WTC11 (cell line): ENCODE measurements around the gene MTG1.

Experiments used
- ATF3 ChIP-seq: sonication (generic); formaldehyde crosslinking; conservative IDR thresholded peaks from 2 replicates; pipeline ENCODE4 v1.8.1; 2022; ENCODE audit warnings: mild to moderate bottlenecking, missing genetic modification reagents
- CTCF ChIP-seq: fragments of 200-600 bp; IDR thresholded peaks from 2 replicates; pipeline ENCODE4 v1.8.0; 2022; ENCODE audit warnings: antibody characterized with exemption
- E2F1 ChIP-seq: sonication (generic); formaldehyde crosslinking; IDR thresholded peaks from 2 replicates; pipeline ENCODE4 v1.8.0; 2022; ENCODE audit warnings: mild to moderate bottlenecking, missing genetic modification reagents
- ELF4 ChIP-seq: sonication (generic); formaldehyde crosslinking; IDR thresholded peaks from 2 replicates; pipeline ENCODE4 v1.8.1; 2022; ENCODE audit warnings: low read depth, mild to moderate bottlenecking, moderate library complexity, missing genetic modification reagents
- FOXP4 ChIP-seq: sonication (generic); formaldehyde crosslinking; IDR thresholded peaks from 2 replicates; pipeline ENCODE4 v1.8.0; 2022; ENCODE audit warnings: mild to moderate bottlenecking, missing genetic modification reagents
- GABPB1 ChIP-seq: sonication (generic); formaldehyde crosslinking; IDR thresholded peaks from 2 replicates; pipeline ENCODE4 v1.8.1; 2023; ENCODE audit warnings: mild to moderate bottlenecking, missing genetic modification reagents
- IRF2 ChIP-seq: sonication (generic); formaldehyde crosslinking; IDR thresholded peaks from 2 replicates; pipeline ENCODE4 v1.8.0; 2022; ENCODE audit warnings: low read depth, missing genetic modification reagents, borderline replicate concordance
- JAZF1 ChIP-seq: fragments of 250-450 bp; sonication (Bioruptor Pico); IDR thresholded peaks from 2 replicates; pipeline ENCODE4 v1.9.0; 2021; ENCODE audit warnings: moderate library complexity, mild to moderate bottlenecking, inconsistent platforms
- MAX ChIP-seq: sonication (generic); formaldehyde crosslinking; IDR thresholded peaks from 2 replicates; pipeline ENCODE4 v1.8.0; 2022; ENCODE audit warnings: mild to moderate bottlenecking, missing genetic modification reagents
- NFYB ChIP-seq: sonication (generic); formaldehyde crosslinking; conservative IDR thresholded peaks from 2 replicates; pipeline ENCODE4 v1.8.0; 2022; ENCODE audit warnings: low read depth, missing genetic modification reagents
- PRRX2 ChIP-seq: fragments of 250-450 bp; sonication (Bioruptor Pico); IDR thresholded peaks from 2 replicates; pipeline ENCODE4 v1.8.0; 2021; ENCODE audit warnings: mild to moderate bottlenecking
- ZNF281 ChIP-seq: sonication (generic); formaldehyde crosslinking; IDR thresholded peaks from 2 replicates; pipeline ENCODE4 v1.8.0; 2023; ENCODE audit warnings: mild to moderate bottlenecking, missing genetic modification reagents
- ZNF416 ChIP-seq: fragments of 250-450 bp; sonication (Bioruptor Pico); IDR thresholded peaks from 2 replicates; pipeline ENCODE4 v1.9.0; 2021; ENCODE audit warnings: mild to moderate bottlenecking, inconsistent platforms
- ZSCAN18 ChIP-seq: fragments of 250-450 bp; sonication (Bioruptor Pico); IDR thresholded peaks from 2 replicates; pipeline ENCODE4 v2.1.2; 2022; ENCODE audit warnings: mild to moderate bottlenecking, moderate library complexity

- TF ChIP-seq ZSCAN18 (CRISPR knock-in tag) (no peak), ATF3 (CRISPR knock-in tag) (no peak), IRF2 (CRISPR knock-in tag) (no peak), ZNF281 (no peak), CTCF (no peak), E2F1 (CRISPR knock-in tag) (no peak), PRRX2 (no peak), JAZF1 (no peak), ELF4 (CRISPR knock-in tag) (no peak), MAX (CRISPR knock-in tag) (no peak), NFYB (CRISPR knock-in tag) (no peak), FOXP4 (no peak), GABPB1 (CRISPR knock-in tag) (no peak), ZNF416 (no peak)
Observed at GRCh38 chr10:133461027-133461426, 67.1 kb downstream of the MTG1 start.
